ENCODE results near the gene TREM2.

- TF ChIP-seq ZC3H10 (CRISPR knock-in tag; IDR thresholded peaks at IDR 0.05) (no peak), ESRRG (CRISPR knock-in tag; IDR thresholded peaks at IDR 0.05) (no peak), ZFP30 (CRISPR knock-in tag; IDR thresholded peaks at IDR 0.05) (no peak), POU6F1 (CRISPR knock-in tag; IDR thresholded peaks at IDR 0.05; ENCODE audit: borderline replicate concordance, low read depth) (no peak), ZNF70 (CRISPR knock-in tag; IDR thresholded peaks at IDR 0.05) (no peak), ZNF565 (CRISPR knock-in tag; conservative IDR thresholded peaks at IDR 0.05; ENCODE audit: low read depth) (no peak), CREB5 (CRISPR knock-in tag; IDR thresholded peaks at IDR 0.05; ENCODE audit: low read depth) (no peak), PPARA (CRISPR knock-in tag; IDR thresholded peaks at IDR 0.05; ENCODE audit: borderline replicate concordance) (no peak)
Measured at GRCh38 chr6:41177695-41178094, 14.8 kb upstream of the TREM2 start.

Data from SK-N-SH treated with all-trans-retinoic acid at 6 μM for 48 hours (cell line).